HG02678 (cell line): Measurements from ENCODE around the gene TFEB.
"Not testable (repeated sequence)": the region's sequence is repeated elsewhere in the genome, so short reads cannot be mapped to it uniquely, and the experiment has no call there.

Source experiments
- ATAC-seq: cut with Tn5 transposase; IDR thresholded peaks from one replicate; pipeline ENCODE4 v1.9.1; 2021; ENCODE audit warnings: mild to moderate bottlenecking, moderate library complexity; ENCODE audit not compliant: unreplicated experiment

The TFEB gene

GRCh38 chr6:41766043-41766664 lies 30.7 kb upstream of the TFEB start:
- ATAC-seq = not testable (repeated sequence)

DNA sequence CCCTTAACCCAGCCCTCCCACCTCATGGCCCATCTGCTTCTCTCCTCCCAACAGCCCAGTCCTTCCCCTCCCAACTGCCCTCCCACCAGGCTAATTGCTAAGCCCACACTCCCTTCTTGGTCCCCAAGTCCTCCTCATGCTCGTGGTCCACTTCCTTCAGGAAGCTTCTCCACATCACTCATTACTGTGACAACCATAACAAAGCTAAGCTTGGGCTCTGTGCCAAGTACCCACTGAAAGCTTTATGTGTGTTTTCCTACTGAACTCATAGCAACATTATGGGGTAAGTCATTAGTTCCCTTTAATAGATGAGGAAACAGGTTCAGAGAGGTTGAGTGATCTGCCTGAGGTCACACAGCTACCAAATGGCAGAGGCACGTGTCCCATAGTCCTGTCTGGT lies 28.1 kb upstream of the TFEB start:
- ATAC-seq = no peak

GRCh38 chr6:41759905-41760579 lies 24.6 kb upstream of the TFEB start:
- no peak for ATAC-seq

DNA sequence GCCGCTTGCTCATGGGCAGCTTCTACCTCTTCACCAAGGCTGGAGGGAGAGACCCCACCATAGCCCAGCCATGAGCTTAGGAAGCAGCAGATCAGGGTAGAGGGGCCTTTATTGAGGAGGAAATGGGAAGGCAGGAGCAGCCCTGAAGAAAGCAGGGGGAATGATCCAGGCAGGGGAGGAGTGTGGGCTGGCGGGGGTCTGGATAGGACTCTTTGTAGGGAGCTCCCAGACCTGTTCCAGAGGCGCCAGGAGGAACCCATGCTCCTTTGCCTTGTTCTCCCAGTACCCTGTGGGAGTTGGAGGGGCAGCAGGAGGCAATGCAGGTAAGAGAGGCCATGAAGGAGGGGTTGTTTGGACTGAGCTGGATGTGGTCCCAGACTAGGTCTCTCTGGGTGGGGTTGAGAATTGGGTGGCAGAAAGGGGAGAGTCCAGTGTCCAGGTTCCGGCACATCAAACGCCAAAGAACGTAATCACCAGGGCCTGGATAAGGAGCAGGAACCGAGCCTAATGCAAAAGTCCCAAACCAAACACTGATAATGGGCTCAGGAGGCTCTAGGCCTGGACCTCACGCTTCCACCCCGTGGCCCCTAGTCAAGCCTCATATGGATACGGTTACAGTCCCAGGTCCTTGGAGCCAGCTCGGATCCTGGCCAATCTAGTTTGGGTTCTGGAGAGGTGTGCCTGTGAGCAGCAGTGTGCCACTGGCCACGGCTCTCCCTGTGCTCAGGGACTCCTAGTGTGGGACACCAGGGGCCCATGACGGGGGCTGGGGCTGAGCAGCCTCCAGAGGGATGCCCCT lies 23.9 kb upstream of the TFEB start:
- no peak for ATAC-seq

- no peak for ATAC-seq
These were observed 23.2 kb upstream of the TFEB start for GRCh38 chr6:41758641-41759035.

GRCh38 chr6:41757931-41758640 lies 22.7 kb upstream of the TFEB start:
- ATAC-seq = no peak

GRCh38 chr6:41757271-41757670 lies 21.9 kb upstream of the TFEB start:
- ATAC-seq = no peak

DNA sequence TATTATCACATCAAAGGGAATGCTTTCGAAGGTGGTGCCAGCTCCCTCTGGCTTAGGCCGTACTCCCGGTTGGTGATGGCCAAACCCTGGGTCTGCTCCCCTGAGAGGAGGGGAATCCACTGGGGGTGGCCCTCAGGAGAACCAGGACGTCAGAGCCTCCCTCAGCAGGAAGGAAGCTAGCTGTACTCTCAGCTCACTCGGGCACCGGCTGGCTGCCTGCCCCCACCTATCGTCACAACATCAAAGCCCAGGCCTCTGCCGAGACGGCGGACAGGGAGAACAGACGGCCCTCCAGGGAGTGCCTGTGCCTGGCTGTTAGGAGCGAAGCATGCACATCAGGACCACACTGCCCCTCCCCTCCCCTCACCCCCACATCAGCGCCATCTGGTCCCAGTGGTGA lies 20.9 kb upstream of the TFEB start:
- no peak for ATAC-seq

DNA sequence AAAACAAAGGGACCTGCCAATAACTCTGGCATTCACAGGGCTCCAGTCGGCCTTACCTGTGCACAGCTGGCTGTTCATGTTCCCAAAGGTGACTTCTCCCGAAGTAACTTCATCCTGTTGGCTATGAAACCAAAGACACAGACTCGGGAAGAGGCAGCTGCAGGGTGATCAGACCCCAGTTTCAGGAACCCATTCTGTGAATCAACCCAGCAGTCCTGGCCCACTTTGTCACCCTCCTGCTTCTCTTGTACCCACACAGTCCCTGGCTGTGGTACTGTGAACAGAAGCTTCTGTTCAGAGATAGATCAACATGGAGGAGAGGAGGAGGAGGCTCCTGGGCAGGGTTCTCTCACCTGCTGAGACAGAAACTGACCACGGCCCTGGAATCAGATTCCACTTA lies 20.5 kb upstream of the TFEB start:
- ATAC-seq = no peak

DNA sequence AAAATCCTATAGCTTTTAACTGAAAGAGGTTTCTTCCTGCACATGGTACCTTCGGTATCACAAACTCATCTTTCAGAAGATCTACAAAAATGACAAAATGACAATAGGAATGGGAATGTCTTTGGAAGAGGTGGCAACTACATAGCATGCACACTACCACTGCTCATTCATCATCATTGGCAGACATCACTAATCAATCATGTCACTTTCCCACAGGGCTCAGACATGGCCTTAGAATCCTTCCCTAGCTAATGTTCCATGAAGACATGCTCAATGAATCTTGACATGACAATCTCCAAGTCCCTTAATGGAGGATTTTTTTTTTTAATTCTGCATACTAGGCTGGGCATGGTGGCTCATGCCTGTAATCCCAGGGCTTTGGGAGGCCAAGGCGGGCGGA lies 15.0 kb upstream of the TFEB start:
- no peak for ATAC-seq

DNA sequence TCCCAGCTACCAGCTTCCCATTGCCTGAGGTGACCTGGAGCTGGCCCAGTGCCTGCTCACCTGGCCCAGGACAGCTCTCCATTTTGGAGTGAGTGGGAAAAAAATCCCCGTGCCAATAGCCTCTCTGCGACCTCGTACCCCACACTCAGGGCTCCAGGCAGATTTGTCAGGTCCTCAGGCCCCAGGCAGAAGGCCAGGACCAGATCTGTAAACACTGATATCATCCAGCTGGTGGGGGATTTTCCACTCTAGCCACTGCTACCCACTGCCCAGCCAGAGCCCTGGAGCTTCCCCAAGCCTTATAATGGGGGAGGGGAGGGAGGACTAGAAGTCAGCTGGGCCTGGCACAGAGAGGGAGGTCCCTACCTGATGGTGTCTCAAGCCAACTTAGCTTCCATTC lies 13.1 kb upstream of the TFEB start:
- ATAC-seq = no peak

DNA sequence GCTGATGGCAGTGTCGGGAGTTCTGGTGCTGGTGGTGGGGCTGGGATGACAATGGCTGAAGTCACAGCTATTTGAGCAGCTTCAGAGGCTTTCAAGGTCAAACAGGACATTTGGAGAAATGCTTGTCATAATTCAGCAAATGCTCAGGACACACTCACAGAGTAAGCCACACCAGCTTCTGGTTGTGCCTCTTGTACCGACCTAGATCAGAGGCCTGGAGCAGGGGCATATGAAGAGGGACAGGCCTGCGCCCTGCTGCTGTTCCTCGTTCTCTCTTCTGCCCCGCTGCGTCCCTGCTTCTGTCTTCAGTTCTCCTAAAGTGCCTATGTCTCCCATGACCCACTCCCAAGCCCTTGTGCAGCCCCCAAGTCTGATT lies 12.7 kb upstream of the TFEB start:
- no peak for ATAC-seq

GRCh38 chr6:41747256-41748101 lies 12.1 kb upstream of the TFEB start, which contains the start of gene PGC:
TSS of gene PGC (minus strand) at chr6:41747397. CDS start at chr6:41747334, 63 bp downstream.
- no peak for ATAC-seq

- ATAC-seq = no peak
These were observed 10.7 kb upstream of the TFEB start for GRCh38 chr6:41746107-41746506.

- no peak for ATAC-seq
These were observed 8.9 kb upstream of the TFEB start for GRCh38 chr6:41744236-41744787.

- no peak for ATAC-seq
These were observed 8.2 kb upstream of the TFEB start for GRCh38 chr6:41743406-41744235.

DNA sequence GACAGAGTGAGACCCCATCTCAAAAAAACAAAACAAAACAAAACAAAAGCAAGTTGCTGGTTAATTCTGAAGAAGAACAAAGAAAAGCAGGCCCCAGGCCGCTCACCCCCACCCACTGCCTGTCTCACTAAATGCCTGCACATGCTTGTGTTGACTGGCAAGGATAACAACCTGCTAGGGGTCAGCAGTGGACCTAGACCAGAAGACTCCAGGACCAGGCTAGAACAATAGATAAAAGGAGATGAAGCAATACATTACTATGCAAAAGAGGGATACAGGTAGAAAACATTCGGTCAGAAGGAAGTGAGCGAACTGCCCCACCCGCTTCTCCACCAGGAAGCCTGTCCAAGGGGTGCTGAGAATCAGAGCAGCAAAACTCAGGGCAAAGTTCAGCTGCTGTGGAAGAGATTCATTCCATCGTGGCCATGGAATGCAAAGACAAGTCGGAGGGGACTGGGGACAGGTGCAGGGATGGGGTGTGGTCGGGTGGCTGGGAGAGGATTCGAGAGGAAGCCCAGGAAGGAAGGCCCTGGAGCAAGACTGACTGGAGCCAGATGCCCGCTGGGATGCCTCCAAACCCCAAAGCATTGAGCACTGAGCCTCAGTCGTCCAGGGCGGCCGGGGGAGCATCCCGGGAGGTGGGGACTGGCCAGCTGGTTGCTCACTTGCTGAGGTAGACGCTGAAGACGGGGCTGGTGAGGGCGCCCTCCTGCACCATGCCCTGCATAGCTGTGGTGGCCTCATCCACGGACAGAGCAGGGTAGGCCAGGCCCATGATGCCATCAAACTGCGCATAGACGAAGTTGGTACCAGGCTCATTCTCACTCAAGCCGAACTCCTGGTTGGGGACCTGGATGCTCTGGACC lies 6.5 kb upstream of the TFEB start:
- ATAC-seq = no peak

GRCh38 chr6:41740366-41741162 lies 5.2 kb upstream of the TFEB start:
- ATAC-seq = no peak
